HEK293 (cell line): ENCODE results near the gene MAPK11.
A peak's percentile ranks its signal among the peaks of the same experiment; 100 is the strongest.

Experiments used
- CTCF ChIA-PET: fragments of 350-600 bp; formaldehyde crosslinking; extraction: SDS; loops from one replicate; lab custom pipeline; 2021; ENCODE audit warnings: antibody characterized with exemption; lab: Yijun Ruan, JAX
- POLR2A ChIA-PET: fragments of 300-600 bp; formaldehyde crosslinking; extraction: SDS; loops from one replicate; lab custom pipeline; 2020; ENCODE audit warnings: antibody characterized with exemption, inconsistent platforms; lab: Yijun Ruan, JAX
- H3K27ac ChIP-seq: fragments of 200-500 bp; sonication (Bioruptor generic); 2 replicates; pipeline ENCODE4 v1.5.1; 2014; ENCODE audit warnings: low read depth, low read length, control low read depth, inconsistent platforms; ENCODE audit errors: extremely low read depth
- H3K36me3 ChIP-seq, 2 experiments: fragments of 200-500 bp in 1 of 2; sonication (Bioruptor generic) in 1 of 2; 1 replicate in 1 of 2; 2 replicates in 1 of 2; pipeline ENCODE4 v1.5.1; 2014 to 2017; ENCODE audit warnings: inconsistent platforms in 2 of 2, low read length in 2 of 2; ENCODE audit not compliant: control insufficient read depth in 2 of 2, insufficient read depth in 1 of 2
- H3K4me1 ChIP-seq: fragments of 200-500 bp; sonication (Bioruptor generic); 2 replicates; pipeline ENCODE4 v1.5.1; 2014; ENCODE audit warnings: mild to moderate bottlenecking, low read length, inconsistent platforms; ENCODE audit not compliant: control insufficient read depth, insufficient read depth
- H3K4me3 ChIP-seq: 2 replicates; pipeline ENCODE4 v1.5.1; 2011; ENCODE audit warnings: low read depth, mild to moderate bottlenecking, control low read depth, low read length, moderate library complexity
- H3K9me3 ChIP-seq: fragments of 200-500 bp; sonication (Bioruptor generic); 2 replicates; pipeline ENCODE4 v1.5.1; 2014; ENCODE audit warnings: low read depth, low read length, inconsistent platforms; ENCODE audit not compliant: control insufficient read depth, insufficient read depth
- BCL11A ChIP-seq: fragments of 450-650 bp; formaldehyde crosslinking; IDR thresholded peaks from 2 replicates; pipeline ENCODE4 v1.5.1; 2016; ENCODE audit warnings: low read depth, missing biosample characterization, missing genetic modification characterization
- BCL11B ChIP-seq: fragments of 450-650 bp; formaldehyde crosslinking; IDR thresholded peaks from 2 replicates; pipeline ENCODE4 v1.5.1; 2016; ENCODE audit warnings: low read depth, missing biosample characterization, missing genetic modification characterization
- KLF16 ChIP-seq: fragments of 450-650 bp; formaldehyde crosslinking; IDR thresholded peaks from 2 replicates; pipeline ENCODE4 v1.5.1; 2017; ENCODE audit warnings: missing biosample characterization, missing genetic modification characterization
- MYNN ChIP-seq: fragments of 450-650 bp; formaldehyde crosslinking; IDR thresholded peaks from 2 replicates; pipeline ENCODE4 v1.5.1; 2016; ENCODE audit warnings: missing biosample characterization, missing genetic modification characterization, borderline replicate concordance
- SETDB1 ChIP-seq: IDR thresholded peaks from one replicate; pipeline ENCODE4 v1.6.1; 2017; ENCODE audit warnings: mild to moderate bottlenecking, low read length, moderate library complexity, mixed read lengths; ENCODE audit not compliant: insufficient read length
- ZBTB1 ChIP-seq: fragments of 450-650 bp; formaldehyde crosslinking; IDR thresholded peaks from 2 replicates; pipeline ENCODE4 v1.5.1; 2016; ENCODE audit warnings: missing biosample characterization, missing genetic modification characterization
- ZFP69B ChIP-seq: fragments of 450-650 bp; formaldehyde crosslinking; IDR thresholded peaks from 2 replicates; pipeline ENCODE4 v1.5.1; 2016; ENCODE audit warnings: missing biosample characterization, missing genetic modification characterization
- ZNF274 ChIP-seq, 2 experiments: fragments of 200-500 bp in 1 of 2; fragments of 450-650 bp in 1 of 2; sonication (Bioruptor generic) in 1 of 2; formaldehyde crosslinking in 1 of 2; IDR thresholded peaks; 2 replicates each; pipeline versions ENCODE4 v1.5.1 to v1.6.1; 2014 to 2016; ENCODE audit warnings: borderline replicate concordance in 1 of 2, inconsistent platforms in 1 of 2, low read length in 1 of 2, missing biosample characterization in 1 of 2, missing genetic modification characterization in 1 of 2
- ZNF555 ChIP-seq: fragments of 450-650 bp; formaldehyde crosslinking; conservative IDR thresholded peaks from 2 replicates; pipeline ENCODE4 v1.5.1; 2017; ENCODE audit warnings: missing biosample characterization, mild to moderate bottlenecking, missing genetic modification characterization, inconsistent platforms
- ZNF621 ChIP-seq: fragments of 450-650 bp; formaldehyde crosslinking; IDR thresholded peaks from 2 replicates; pipeline ENCODE4 v1.5.1; 2017; ENCODE audit warnings: missing biosample characterization, missing genetic modification characterization
- ZNF792 ChIP-seq: fragments of 450-650 bp; formaldehyde crosslinking; IDR thresholded peaks from 2 replicates; pipeline ENCODE4 v1.5.1; 2016; ENCODE audit warnings: missing biosample characterization, missing genetic modification characterization
- TF ChIP-seq, protein P1 (sequence below): fragments of 450-650 bp; formaldehyde crosslinking; IDR thresholded peaks from 2 replicates; pipeline ENCODE4 v1.5.1; 2016; ENCODE audit warnings: missing biosample characterization, missing genetic modification characterization, borderline replicate concordance
- TF ChIP-seq, protein P2 (sequence below): fragments of 450-650 bp; IDR thresholded peaks from 2 replicates; pipeline ENCODE4 v1.5.1; 2018; ENCODE audit warnings: missing biosample characterization, missing genetic modification characterization
- TF ChIP-seq, protein P3 (sequence below): fragments of 450-650 bp; formaldehyde crosslinking; IDR thresholded peaks from 2 replicates; pipeline ENCODE4 v1.5.1; 2016; ENCODE audit warnings: missing biosample characterization, missing genetic modification characterization
- TF ChIP-seq, protein P4 (sequence below): fragments of 450-650 bp; formaldehyde crosslinking; optimal IDR thresholded peaks from 2 replicates; pipeline ENCODE3; 2016; ENCODE audit warnings: missing biosample characterization, mild to moderate bottlenecking, missing genetic modification characterization

MAPK11 gene

DNA sequence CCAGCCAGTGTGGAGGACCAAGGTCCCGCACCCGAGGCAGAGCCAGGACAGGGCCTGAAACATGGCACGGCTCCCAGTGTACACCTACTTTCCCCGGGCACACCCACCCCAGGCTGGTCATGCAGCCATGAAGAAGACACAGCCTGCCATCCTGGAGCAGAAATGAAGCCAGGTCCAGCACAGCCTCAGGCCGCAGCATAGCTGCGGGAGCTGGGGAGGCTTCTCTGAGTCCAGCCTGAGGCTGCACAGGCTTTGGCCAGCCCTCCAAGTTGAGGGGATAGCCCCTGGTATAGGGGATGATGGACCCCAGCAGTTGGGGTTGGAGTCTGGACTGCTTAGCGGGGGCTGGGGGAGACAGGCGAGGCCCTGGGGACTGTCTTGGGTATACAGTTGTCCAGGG lies 16.2 kb downstream of the MAPK11 start (continued):
- TF ChIP-seq, protein P1, sequence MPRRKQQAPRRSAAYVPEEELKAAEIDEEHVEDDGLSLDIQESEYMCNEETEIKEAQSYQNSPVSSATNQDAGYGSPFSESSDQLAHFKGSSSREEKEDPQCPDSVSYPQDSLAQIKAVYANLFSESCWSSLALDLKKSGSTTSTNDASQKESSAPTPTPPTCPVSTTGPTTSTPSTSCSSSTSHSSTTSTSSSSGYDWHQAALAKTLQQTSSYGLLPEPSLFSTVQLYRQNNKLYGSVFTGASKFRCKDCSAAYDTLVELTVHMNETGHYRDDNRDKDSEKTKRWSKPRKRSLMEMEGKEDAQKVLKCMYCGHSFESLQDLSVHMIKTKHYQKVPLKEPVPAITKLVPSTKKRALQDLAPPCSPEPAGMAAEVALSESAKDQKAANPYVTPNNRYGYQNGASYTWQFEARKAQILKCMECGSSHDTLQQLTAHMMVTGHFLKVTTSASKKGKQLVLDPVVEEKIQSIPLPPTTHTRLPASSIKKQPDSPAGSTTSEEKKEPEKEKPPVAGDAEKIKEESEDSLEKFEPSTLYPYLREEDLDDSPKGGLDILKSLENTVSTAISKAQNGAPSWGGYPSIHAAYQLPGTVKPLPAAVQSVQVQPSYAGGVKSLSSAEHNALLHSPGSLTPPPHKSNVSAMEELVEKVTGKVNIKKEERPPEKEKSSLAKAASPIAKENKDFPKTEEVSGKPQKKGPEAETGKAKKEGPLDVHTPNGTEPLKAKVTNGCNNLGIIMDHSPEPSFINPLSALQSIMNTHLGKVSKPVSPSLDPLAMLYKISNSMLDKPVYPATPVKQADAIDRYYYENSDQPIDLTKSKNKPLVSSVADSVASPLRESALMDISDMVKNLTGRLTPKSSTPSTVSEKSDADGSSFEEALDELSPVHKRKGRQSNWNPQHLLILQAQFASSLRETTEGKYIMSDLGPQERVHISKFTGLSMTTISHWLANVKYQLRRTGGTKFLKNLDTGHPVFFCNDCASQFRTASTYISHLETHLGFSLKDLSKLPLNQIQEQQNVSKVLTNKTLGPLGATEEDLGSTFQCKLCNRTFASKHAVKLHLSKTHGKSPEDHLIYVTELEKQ (tag by site-specific recombination): no peak
- TF ChIP-seq, protein P2, sequence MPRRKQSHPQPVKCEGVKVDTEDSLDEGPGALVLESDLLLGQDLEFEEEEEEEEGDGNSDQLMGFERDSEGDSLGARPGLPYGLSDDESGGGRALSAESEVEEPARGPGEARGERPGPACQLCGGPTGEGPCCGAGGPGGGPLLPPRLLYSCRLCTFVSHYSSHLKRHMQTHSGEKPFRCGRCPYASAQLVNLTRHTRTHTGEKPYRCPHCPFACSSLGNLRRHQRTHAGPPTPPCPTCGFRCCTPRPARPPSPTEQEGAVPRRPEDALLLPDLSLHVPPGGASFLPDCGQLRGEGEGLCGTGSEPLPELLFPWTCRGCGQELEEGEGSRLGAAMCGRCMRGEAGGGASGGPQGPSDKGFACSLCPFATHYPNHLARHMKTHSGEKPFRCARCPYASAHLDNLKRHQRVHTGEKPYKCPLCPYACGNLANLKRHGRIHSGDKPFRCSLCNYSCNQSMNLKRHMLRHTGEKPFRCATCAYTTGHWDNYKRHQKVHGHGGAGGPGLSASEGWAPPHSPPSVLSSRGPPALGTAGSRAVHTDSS: no peak
- 0 out of 2 replicates have a peak, but pooled peaks have one; percentile 20 for TF ChIP-seq ZNF792 (tag by site-specific recombination)
- no peak for TF ChIP-seq SETDB1
- no peak for TF ChIP-seq ZNF274 (IDR thresholded peaks at IDR 0.05; ENCODE audit: low read length)
- TF ChIP-seq ZNF274 (tag by site-specific recombination; IDR thresholded peaks at IDR 0.05; ENCODE audit: borderline replicate concordance): no peak
- no peak for TF ChIP-seq MYNN

DNA sequence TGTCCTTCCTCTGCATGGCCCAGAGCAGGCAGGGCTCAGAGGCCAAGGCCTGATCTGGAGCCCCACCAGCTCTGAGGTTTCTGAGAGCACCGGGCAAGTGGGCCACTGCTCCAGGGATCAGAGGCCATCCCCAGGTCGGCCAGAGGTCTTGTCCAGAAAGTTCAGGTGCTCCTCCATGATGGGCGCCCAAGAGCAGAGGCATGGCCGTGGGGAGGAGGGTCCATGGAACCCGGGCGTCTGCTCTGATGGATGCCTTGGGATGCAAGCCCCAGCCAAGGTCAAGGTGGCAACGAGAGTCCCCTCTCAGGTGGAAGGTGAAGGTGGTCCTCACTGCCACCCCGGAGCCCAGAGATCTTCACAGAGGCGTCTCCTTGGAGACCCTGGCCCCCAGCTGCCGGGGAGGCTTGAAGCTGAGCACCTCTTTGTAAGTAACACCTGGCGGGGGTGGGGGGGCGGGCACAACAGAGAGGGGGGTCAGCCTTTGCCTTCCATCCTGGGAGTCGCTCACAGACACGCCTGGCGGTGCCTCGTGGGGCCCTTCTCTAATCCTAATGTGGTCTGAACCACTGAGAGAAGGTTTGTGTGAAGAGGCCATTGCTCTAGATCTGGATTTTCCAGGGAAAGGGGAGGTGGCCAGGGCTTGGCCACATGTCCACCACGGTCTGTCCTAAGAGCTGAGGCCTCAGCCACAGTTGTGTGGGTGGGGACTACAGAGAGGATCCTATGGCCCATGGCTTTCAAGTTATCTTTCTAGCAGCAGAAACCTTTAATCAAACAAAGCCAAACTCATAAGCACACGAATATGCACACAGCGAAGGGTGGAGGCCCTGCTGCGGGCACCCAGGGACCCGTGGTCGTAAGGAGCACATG lies 16.9 kb downstream of the MAPK11 start:
- ChIA-PET CTCF (interaction anchor here (0.5 to 2.6 kb wide), 15 partner anchors 11 to 309 kb away, joined by 3 to 17 read pairs (median 4); partner anchors contain the start of genes PLXNB2, SCO2 and SYCE3), POLR2A (interaction anchor here (0.6 to 1.9 kb wide), 4 partner anchors 10 to 72 kb away, joined by 3 to 7 read pairs (median 6); no protein-coding TSS in a partner anchor)
- TF ChIP-seq ZBTB1 (no peak), BCL11A (tag by site-specific recombination) (peak; percentile 60), BCL11B (peak; percentile 79), ZNF621 (tag by site-specific recombination) (no peak), ZFP69B (no peak), ZNF555 (no peak), KLF16 (no peak)
- TF ChIP-seq, protein P3, sequence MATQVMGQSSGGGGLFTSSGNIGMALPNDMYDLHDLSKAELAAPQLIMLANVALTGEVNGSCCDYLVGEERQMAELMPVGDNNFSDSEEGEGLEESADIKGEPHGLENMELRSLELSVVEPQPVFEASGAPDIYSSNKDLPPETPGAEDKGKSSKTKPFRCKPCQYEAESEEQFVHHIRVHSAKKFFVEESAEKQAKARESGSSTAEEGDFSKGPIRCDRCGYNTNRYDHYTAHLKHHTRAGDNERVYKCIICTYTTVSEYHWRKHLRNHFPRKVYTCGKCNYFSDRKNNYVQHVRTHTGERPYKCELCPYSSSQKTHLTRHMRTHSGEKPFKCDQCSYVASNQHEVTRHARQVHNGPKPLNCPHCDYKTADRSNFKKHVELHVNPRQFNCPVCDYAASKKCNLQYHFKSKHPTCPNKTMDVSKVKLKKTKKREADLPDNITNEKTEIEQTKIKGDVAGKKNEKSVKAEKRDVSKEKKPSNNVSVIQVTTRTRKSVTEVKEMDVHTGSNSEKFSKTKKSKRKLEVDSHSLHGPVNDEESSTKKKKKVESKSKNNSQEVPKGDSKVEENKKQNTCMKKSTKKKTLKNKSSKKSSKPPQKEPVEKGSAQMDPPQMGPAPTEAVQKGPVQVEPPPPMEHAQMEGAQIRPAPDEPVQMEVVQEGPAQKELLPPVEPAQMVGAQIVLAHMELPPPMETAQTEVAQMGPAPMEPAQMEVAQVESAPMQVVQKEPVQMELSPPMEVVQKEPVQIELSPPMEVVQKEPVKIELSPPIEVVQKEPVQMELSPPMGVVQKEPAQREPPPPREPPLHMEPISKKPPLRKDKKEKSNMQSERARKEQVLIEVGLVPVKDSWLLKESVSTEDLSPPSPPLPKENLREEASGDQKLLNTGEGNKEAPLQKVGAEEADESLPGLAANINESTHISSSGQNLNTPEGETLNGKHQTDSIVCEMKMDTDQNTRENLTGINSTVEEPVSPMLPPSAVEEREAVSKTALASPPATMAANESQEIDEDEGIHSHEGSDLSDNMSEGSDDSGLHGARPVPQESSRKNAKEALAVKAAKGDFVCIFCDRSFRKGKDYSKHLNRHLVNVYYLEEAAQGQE (tag by site-specific recombination): no peak
- TF ChIP-seq, protein P4, sequence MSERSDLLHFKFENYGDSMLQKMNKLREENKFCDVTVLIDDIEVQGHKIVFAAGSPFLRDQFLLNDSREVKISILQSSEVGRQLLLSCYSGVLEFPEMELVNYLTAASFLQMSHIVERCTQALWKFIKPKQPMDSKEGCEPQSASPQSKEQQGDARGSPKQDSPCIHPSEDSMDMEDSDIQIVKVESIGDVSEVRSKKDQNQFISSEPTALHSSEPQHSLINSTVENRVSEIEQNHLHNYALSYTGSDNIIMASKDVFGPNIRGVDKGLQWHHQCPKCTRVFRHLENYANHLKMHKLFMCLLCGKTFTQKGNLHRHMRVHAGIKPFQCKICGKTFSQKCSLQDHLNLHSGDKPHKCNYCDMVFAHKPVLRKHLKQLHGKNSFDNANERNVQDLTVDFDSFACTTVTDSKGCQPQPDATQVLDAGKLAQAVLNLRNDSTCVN: no peak
- Histone ChIP-seq H3K4me3 (no peak overlapping the region), H3K9me3 (no peaks in the 10 kb centered on the region), H3K27ac (no peak overlapping the region), H3K4me1 (peaks cover 9% of the 10 kb centered on the region), H3K36me3 (peaks cover 0 to 80% of the 10 kb centered on the region in 2 experiments; a peak in 1 of 3 replicates)
